ENCODE results near the gene KCTD13.
A peak's percentile ranks its signal among the peaks of the same experiment; 100 is the strongest.
"Not testable (repeated sequence)": the region's sequence is repeated elsewhere in the genome, so short reads cannot be mapped to it uniquely, and the experiment has no call there.

Gene KCTD13

DNA sequence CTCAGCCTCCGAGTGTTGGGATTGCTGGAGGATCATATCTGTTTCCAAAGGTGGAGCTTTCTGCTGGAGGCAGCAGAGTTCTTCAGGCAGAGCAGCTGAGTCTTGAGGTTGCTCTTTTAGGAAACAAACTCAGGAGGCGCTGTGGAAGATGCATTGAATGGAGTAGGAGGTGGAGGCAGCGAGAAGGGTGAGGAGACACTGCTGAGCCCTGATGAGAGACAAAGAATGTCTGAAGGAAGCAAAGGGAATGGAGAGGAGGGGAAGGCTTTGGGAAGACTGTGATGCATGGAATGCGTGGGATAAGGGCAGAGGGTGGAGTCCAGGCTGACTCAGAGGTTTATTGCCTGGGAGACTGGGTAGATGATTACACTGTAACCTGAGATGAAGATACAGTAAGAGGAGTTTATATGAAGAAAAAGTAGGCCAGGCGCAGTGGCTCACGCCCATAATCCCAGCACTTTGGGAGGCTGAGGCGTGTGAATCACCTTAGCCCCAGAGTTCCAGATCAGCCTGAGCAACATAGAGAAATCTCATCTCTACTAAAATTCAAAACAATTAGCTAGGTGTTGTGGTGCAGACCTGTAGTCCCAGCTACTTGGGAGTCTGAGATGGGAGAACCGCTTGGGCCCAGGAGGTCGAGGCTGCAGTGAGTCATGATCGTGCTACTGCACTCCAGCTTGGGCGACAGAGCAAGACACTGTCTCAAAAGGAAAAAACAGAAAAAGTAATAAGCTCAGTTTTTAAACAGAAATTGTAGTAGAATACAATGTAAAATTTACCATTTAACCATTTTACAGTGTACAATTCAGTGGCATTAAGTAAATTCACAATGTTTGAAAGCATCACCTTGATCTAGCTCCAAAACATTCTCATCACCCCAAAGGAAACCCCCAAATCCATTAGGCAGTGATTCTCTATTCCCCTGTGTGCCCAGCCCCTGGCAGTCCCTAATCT, 18.1 kb upstream of the KCTD13 start:
- no peak for DNase-seq

DNA sequence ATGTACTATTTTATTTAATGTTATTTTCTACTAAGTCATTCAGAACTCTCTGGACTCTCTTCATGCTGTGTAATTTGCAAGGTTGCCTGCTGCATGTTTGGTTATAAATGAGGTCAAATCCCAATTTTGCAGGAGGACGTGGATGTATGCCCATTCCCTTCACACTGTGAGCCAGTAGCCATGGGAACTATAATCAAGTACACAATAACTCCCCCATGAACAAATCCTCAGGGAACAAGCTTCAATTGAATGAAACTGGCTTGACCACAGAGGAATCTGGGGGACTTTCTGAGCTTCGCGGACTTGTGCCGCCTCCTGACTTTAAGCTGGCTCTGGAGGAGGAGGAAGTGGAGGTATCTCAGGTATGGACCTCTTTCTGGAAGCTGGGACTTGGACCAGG, 14.6 kb upstream of the KCTD13 start:
- DNase-seq: no peak

GRCh38 chr16:29931750-29932149, 5.7 kb upstream of the KCTD13 start:
- DNase-seq: not testable (repeated sequence)

DNA sequence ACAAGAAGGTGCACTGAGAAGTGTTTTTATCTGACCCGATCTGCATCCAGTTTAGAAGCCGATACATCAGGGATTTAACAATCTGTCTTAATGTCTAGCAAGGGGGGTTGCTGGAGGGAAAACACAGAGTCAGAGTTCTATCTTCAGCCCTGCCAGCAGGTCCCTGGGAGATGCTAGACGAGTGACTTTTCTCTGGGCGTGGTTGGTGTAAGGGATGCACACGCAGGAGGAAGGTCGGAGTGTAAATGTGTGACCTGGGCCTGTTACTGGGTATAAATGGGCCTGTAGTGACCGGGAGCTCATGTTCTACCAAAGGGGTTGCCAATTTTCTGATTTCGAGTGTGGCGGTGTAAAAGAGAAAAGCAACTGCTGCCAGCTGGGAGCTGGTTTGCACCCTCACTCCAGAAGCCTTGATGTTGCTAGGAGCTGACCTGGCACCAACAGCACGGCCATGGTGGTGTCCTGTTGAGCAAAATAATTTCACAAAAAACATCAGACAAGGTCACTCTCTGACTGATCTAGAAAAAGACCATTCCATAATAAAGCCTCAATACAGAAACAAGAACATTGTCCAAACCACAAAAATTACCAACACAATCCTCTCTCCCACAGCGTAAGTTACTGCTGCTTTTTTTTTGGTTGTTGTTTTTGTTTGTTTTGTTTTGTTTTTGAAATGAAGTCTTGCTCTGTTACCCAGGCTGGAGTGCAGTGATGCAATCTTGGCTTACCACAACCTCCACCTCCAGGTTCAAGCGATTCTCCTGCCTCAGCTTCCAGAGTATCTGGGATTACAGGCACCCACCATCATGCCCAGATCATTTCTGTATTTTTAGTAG, 1.3 kb upstream of the KCTD13 start:
- DNase-seq: no peak

DNA sequence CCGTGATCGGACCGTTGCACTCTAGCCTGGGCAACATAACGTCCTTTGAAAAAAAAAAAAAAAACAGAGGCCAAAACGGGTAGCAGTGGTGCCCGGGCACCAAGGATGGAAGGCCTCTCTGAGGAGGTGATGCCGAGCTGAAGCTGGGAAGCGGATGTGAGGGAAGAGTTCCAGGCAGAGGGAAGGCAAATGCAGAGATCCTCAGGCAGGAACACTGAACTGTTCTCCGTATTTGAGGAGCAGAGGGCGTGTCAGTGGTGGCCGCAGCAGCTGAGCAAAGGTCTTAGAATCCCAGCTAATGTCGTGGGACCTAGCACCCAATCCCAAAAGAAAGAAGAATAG, 656 bp upstream of the KCTD13 start:
- no peak for DNase-seq

DNA sequence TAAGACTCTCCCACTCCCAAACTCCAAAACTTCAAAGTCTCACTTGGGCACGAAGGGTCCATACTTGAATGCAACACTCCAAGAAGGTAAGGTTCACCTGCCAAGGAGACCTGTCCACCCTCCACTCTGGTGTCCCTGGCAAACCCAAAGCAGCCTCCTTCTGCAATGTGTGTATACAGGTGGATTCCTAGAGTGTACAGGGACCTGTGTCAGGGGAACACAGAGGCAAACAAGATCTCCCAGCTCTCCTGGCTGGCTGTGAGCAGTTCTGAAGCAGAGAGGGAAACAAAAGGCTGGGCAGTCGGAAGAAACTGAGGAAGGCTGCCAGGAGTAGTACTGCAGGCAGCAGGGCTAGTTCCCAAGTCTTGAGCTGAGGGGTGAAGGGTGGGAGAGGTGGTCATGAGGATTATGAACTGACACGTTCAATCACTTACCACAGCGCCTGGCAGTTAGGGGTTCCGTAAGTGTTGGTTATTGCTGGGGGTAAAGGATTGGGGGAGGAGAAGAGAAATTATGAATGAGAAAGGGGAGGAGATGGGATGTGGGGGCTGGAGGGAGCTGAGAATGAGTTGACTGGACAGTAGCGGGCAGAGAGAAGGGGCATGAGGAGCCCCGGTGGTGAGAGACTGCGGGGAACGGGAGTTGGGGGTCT, 795 bp downstream of the KCTD13 start:
- peak; percentile 22 for DNase-seq

GRCh38 chr16:29922986-29923501, 3.0 kb downstream of the KCTD13 start:
- no peak for DNase-seq

DNA sequence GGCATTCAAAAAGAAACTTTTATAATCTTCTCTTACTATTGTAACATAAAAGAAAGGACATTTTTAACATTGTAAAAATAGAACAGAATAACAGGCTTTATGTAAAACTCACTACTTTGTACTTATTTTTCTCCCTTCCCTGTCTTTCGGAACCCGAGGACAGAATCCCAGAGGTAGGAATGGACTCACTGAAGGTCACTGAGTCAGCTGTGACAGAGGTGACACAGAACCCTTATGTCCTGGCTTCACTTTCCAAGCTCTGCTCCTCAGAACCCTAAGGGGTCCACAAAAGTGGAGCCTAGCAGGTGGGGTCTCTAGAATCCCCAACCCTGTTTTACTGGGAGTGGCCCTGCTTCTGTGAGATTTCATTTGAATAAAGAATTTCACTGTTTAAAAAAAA, 3.7 kb downstream of the KCTD13 start:
- DNase-seq: no peak

GRCh38 chr16:29921034-29921385, 5.0 kb downstream of the KCTD13 start:
- no peak for DNase-seq

GRCh38 chr16:29920288-29921033, 5.6 kb downstream of the KCTD13 start:
- no peak for DNase-seq

DNA sequence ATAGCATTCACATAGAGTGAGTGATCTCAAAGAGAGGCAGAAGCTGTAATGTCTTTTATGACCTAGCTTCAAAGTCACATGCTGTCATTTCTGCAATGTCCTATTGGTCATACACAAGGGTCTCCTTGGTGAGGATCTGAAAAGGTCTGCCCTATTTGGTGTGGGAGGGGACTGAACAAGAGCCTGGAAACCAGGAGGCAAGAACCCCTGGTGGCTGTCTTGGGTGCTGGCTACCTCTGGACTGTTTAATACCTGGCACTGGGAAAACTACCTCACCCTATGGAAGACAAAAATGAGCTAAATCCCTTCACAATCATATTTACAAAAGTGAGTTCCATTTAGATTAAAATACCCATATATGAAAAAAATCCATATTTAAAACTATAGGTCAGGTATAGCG, 9.0 kb downstream of the KCTD13 start:
- no peak for DNase-seq

DNA sequence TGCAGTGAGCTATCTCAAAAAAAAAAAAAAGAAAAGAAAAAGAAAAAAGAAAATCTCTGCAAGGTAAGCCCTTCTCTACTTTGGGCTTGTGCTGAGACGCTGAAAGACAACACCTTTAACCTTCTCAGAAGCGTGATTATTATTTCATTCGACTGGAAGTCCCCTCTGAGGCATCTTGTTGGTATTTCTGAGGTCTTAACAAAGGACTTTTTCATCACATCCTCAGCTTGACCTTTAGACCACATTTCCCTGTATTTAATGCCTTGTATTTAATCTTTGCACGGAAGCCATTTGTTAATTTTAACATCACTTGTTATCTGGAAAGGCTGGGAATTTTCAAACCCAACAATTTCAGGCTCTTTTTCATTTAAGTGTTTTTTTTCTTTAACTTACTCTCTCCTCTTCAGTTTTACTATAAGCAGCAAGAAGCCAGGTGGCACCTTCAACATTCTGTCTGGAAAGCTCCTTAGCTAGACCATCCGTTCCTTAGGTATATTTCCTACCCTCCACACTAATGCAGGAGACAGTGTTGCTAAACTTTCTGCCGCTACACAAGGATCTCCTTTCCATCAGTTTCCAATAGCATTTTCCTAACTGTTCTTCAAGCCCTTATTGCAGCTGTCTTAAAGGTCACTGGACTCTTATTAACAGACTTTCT, 10.3 kb downstream of the KCTD13 start:
- no peak for DNase-seq

GRCh38 chr16:29913514-29913913, 12.5 kb downstream of the KCTD13 start:
- DNase-seq: no peak

DNA sequence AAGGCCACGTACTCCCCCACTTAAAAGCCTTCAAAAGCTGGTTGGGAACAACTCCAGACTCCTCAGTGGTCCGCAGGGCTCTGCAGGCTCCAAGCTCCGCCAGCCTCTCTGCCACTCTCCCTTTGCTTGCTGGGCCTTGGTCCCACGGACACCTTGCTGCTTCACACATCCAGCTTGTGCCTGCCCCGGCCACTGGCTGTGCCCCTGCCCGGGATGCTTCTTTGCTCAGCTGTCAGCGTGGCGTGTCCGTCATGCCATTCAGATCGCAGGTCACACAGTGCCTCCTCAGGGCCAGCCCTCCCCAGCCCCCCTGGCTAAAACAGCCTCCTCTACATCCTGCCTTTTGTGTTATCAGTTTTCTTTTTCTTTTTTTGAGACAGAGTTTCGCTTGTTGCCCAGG, 13.9 kb downstream of the KCTD13 start:
- DNase-seq: no peak

DNA sequence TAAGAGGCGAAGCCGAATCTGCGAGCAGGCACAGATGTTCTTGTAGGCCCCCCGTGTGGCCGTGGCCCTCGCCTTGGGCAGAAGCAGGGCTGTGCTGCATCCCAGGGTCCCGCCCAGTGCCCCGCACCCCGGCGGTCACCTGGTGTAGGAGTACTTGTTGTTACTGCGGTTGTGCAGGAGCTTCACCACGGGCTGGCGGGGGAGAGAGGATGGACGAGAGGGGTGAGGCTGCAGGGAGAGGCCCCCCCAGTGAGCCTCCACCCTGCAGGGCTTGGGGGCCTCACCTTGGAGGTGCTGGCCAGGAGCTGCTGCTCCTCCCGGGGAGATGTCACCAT, 14.4 kb downstream of the KCTD13 start:
- DNase-seq: no peak

DNA sequence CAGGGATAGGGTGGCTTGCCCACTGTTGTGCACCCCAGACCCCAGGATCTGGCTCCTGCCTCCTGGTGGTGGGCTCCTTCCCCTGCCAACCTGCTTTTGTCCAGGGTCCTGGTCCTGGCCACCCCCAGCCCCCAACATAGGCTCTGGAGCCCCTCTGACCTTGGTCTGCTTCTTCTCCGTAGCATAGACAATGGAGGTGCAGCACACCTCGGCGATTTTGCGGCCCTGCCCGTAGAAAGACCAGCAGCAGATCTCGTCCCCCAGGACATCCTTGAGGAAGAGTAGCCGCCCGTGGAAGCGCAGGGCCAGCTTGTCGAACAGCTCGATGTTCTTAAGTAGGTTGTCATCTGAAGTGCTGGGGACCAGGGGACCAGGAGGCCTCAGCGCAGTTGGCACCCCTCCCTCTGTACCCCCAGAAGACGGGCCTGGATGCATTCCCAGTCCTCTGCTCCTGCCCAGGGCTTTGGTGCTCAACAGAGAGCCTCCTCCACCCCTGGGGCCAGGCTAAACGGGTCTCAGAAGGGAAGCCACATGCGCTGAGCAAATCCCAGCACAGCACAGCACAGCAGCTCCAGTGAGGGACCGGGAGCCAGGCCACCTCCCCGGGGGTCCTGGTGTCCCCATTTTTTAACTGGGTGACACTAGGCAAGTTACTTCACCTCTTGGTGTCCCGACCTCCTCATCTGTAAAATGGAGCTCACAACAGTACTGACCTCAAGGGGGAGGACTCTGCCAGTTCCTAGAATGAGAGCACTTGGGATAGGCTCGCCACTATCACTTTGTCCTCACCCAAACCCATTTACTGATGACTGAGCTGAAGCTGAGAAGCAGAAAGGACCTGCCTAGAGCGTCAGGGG, 15.0 kb downstream of the KCTD13 start:
- DNase-seq: no peak

DNA sequence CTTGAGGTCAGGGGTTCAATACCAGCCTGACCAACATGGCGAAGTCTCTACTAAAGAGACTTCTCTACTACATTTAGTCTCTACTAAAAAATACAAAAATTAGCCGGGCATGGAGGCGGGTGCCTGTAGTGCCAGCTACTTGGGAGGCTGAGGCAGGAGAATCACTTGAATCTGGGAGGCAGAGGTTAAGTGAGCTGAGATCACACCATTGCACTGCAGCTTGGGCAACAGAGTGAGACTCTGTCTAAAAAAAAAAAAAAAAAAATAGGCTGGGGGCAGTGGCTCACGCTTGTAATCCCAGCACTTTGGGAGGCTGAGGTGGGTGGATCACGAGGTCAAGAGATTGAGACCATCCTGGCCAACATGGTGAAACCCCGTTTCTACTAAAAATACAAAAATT, 16.2 kb downstream of the KCTD13 start:
- not testable (repeated sequence) for DNase-seq

- DNase-seq: peak; percentile 80
Measured at GRCh38 chr16:29909391-29909790, 16.6 kb downstream of the KCTD13 start.

- DNase-seq: no peak
Measured at GRCh38 chr16:29908719-29909220, 17.3 kb downstream of the KCTD13 start.

- no peak for DNase-seq
Measured at GRCh38 chr16:29907973-29908372, 18.1 kb downstream of the KCTD13 start.
